GM21825 (cell line): Measurements from ENCODE around the gene CADM1.

Source experiments
- ATAC-seq: cut with Tn5 transposase; IDR thresholded peaks from one replicate; pipeline ENCODE4 v1.9.1; 2021; ENCODE audit warnings: mild to moderate bottlenecking, moderate library complexity; ENCODE audit not compliant: unreplicated experiment

Gene CADM1

DNA sequence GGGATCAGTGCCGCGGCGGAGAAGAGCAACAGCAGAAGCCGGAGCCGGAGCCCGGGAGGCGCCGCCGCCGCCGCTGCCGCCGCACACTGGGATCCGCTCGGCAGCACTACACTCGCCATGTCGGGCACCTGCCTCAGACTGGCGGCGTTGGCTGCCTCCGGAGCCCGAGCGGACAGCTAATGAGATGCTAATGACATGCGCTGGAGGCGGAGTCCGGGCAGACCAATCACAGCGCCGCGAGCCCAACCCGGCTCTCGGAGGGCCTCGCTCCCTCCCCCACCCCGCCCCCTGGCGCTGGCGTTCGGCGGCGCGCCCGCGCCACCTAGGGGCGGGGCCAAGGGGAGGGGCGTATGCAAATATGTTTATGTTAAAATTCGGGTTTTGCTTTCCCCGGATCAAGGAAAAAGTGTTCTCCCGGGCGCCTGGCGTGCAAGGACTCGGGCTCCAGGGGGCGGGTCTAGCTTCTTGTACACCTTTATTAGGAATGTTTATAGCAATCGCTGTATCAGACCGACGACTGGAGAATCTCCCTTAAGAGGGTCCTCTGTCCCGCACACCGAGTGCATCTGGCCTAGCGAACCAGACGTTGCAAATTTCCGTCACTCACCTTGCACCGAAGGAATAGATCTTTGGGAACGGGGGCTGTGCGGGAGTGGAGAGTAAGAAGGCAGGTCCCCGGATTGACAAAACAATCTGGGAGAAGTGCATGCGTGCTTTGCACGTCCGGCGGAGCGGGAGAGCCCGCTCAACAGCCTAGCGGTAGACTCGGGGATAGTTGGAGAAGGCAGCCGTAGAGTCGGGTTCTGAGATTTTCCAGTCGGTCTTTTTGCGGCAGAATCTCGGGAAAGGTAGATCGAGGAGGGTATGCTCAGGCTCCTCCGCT lies at the start of gene CADM1:
CADM1 (minus strand) TSS at position 140 of the 883 bp plus-strand sequence.
- peak; percentile 72 for ATAC-seq

DNA sequence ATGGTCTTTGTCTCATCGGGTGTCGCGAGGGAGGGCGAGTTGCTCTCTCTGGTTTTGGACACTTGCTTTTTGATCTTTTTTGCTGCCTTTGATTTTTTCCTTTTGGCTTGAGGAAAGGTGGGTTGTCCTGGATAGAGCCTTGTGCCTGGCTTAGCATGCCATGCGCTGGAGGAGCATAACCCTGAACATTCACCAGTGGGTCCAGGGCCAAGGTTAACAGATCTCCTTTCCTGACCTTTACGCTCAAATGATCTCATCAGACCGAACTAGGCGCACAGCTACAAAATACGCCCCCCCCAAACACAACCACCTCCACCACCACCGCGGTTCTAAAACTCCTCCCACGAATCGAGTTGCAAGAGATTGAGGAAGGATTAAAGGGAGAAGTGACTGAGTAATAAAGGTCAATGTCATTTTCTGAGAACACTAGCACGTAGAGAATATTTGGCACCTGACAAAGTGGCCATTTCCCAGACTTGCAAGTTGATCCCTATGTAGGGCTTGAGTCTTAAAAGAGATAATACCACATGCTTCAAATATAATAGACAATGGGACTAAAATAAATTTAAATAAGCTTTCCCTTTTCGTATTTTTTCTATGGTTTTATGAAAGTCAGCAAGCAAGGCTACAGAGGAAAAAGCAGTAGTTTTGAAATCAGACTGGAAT lies 48.7 kb upstream of the CADM1 start:
- ATAC-seq, result no peak

DNA sequence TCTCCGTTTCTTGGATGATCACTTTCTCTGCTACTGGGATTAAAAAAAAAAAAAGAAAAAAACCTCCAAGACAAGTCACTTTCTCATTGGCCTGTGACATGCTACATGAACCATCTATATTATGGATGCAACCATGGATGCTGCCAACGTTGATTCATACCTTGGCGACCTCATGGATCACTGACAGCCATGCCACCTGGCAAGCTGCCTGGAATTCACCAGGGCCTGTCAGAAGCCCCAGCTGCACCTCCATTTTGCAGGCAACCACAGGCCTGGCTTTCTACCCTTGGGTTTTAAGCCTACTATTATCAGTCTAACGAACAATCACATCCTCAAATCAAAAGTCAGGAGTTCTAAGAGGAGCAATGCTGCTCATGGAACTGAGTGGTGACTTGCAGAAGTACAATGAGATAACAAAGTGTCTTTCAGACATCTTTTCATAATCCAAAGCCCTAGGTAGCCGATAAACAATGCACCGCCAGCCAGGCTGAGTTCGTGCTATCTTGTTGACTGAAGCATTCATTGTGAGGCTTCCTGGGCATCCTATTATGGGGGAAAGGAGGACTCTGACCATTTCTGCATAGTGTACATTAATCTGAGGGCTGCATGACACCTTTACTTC lies 48.0 kb upstream of the CADM1 start:
- ATAC-seq, result no peak

DNA sequence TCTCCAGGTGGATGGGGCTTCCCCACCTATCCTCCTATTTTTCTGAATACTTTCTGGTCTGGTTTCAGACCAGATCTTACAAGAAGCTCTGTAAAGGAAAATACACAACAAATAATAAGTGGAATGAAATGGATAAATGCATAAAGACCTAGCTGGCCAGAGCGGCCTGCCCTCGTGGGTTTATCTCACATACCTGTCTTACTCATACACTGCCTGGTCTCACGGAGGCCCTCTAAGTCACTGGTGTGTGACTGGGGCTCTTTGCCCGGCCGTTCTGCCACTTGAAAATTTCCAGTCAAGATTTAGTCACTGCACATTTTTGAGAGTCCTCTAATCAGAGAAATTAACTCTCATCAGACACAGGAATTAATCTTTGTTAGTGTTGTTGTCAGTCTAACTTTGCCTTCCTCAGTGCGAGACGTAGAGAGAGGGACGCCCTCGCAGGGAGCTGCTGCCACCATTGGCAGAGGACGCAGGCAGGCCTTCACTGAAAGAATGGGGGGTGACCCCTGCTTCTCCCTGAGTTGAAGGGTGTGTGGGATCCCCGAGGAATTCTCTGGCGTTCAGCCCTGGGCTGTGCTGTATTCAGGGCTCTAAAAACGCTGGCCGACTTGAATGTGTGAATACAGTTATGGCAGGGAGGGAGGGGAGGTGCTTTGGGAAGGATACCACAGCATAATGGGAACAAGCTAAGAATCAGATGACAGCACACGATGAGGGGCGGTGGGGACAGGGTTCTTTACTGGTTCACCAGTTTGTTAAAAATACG lies 46.3 kb upstream of the CADM1 start:
- ATAC-seq, result no peak

DNA sequence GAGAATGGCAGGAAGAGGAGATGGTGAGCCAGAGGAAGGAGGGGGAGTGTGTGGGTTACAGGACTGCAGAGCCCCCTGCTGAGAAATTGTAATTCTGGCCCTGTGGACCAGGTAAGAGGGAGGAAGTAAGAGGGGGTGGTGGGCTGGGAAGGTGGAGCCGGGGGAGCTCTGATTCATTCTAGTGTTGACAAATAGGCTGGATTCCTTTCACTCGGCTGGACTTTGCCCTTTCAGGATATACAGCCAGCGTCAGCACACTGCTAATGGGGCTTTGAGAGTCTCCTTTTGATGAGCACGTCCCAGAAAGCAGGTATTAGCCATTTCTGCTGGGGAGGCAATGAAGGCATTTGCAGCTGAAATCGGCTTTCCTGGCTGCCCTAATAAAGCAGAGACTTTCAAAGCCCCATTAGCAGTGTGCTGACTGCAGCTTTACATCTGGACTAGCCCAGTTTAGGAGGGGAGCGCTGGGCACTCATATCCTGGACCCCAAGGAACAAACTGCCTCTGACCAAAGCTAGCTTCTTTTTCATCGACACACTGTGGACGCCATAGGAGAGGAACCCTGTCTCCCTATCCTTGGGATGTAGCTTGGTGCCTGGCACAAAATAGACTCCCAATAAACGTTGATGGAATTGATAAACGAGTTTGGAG lies 44.8 kb upstream of the CADM1 start:
- no peak for ATAC-seq

DNA sequence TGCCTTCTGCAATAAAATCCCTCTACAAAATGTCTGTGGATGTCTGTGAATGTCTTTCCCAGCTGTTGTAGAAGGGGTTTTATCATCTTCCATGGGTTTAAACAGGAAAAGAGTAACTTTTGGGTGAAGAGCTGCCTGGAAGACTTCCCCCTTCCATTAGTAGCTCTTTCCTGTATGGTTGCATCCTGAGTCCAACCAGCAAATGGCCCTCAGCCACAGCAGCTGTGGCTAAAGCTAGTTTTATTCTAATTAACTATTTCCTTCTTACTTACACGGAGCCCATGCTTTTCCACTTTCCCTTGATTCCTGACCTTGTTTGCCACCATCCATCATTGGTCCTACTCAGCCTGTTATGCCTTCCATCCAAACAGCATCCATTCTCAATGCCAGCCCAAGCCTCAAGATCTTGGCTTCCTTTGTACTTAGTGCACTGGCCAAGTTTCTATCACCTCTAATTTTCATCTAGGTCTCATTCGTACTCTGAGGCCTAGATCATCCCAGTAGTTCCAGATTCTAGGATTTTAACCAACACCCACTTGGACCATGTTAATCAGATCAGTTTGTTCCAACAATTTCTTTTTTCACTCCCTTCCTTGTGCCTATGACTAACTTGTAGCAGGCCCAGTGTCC lies 41.5 kb upstream of the CADM1 start:
- no peak for ATAC-seq

DNA sequence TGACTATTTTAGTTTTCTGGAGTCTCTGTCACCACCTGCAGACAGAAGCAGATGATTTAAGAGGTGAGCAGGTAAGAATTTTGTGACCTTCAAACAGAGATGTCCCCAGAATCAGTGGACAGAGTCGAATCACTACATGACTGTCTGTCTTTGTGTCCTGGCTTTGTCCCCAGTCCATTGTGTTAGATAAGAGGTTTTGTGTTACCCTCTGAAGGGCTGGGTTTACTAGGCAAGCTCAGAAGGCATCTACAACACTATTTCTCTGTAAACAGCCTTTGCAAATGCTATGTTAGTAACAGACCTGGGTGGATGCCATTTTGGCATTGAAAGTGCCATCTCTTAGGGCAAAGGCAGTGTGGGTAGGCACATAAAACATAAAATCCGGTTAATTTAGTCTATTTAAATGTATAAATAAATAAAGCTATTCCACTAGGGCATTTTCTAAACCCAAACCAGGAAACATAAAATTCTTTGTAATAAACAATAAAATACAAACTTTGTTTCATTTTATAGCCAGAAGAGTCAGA lies 40.3 kb upstream of the CADM1 start:
- ATAC-seq, result no peak

DNA sequence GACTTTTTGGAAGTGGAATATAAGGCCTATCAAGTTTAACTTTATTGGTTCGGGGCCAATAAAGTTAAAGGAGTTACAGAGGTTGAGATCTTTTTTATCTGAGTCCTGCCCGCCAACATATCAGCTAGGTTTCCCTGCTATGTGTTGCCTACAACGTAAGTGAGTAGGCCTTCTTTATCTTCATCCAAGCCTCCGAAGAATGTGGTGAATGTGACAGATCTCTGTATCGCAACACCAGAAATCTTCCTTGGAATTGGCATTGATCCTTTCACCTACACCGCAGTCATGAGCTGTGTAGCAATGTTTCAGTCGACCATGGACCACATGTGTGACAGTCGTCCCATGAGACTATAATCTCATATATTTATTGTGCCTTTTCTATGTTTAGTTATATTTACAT lies 37.3 kb upstream of the CADM1 start:
- no peak for ATAC-seq

DNA sequence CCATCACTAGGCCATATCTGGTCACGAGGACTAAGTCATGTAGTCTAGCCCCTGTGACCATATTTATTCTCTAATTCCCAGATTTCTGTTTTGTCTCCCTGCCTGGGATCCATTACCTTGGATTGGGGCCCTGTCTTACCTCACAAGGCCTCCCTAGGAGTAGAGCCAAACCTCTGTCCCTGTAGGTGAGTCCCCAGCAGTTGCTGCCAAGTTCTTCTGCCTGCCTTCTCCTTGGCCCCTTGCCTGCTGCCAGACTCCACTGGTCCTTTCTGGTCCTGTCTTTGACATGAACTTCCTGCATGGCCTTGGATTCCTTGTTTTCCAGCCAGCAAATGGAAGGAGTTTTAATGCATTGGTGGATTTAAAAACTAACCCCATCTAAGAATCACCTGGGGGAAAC lies 35.6 kb upstream of the CADM1 start:
- no peak for ATAC-seq

DNA sequence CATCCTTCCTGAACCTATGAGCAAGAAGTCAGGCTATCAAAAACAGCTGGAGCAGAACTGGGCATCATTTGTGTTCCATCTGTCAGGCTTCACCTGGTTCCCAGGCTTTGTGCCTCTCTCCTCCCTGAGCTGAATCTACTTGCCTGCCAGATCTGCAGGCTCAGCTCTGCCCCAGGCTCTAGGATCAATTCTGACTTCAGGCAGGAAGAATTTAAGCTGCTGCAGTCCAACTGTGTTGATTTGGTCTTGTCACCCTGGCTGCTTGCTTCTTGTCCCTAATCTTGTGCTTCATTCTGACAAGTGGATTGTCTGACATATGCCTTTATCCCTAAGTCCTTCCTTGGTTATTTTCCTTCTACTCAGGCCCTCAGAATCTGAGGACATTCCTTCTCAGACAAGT lies 31.6 kb upstream of the CADM1 start:
- no peak for ATAC-seq

DNA sequence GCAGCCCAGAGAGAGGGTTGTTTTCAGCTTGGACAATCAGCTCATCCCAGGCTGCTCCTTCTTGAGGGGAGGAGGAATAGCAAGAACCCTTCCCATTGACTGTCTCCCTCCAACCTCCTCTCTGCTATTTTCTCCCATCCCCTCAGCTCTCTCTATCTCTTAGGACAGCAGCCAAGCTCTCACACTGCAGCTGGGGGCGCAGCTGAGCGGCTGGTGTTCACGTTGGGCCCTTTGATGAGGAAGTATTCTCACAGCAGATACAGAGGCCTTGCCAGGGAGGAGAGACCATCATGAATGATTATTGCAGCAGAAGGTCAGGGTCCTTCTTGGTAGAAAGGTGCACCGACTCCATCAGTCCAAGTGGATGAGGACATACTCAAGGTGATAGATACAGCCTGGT lies 26.5 kb upstream of the CADM1 start:
- no peak for ATAC-seq

DNA sequence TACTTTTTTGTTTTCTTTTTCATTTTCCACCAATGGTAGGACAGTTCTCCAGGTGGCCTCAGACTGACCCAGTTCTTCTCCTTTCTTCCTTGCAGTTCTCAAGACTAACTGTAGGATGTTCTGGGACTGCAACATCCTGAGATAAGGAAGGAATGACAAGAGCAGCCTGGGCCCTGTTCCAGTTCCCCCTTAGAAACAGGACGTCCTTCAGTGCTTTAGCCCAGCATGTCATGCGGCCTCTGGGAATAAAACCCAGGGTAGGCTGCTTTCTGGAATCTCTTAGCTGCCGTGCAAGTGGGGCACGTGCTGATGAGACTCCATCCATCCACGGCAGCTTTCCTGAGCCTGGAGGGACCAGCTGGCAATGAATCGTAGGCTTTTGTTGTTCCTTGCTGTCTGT lies 24.0 kb upstream of the CADM1 start:
- no peak for ATAC-seq

DNA sequence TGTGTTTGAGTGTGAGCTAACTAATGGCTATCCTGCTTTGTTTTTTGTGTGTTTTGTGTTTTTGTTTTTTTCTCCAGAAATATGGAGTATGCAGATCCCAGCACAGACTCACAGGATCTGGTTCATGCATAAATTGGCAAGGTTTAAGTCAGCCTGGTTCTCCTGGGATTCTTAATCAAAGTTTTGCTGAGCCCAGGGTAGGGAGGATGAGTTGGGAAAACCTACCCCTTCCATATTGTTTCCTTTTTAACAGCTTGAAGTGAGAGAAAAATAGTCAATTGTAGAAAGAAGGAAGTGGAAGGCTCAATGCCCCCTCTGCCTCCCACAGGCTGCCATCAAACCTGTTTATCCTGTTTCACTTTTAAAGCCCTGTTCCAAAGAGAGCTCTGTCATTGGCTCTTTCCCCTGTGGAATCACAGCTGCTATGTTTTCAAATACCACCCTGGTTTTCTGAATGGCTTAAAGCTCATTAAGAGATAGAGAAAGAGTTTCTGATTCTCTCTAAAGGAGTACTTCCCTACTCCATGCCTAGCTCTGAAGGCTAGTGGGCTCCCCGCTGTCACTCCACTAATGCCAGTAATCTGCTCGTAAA lies 23.4 kb upstream of the CADM1 start:
- ATAC-seq, result no peak

DNA sequence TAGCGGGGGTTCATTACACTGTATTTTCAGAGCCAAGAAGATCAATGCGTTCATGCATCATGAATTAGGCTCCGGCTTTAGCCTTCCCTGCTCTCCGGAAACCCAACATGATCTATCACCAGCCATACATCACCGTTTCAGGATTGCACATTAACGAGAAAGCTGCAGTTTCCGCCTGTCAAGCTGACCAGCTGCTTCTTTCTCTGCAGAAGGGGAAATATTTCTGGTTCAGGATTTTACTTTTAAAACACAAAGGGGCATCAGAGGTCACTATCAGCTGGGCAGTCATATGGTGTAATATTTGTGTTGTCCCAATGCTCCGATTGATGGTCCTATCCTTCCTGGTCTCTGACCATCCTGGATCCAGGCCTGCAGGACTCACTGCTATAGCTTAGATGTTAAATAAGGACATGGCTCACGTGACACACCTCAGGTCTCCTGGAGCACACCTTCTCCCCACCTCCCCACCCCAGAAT lies 21.4 kb upstream of the CADM1 start:
- no peak for ATAC-seq

DNA sequence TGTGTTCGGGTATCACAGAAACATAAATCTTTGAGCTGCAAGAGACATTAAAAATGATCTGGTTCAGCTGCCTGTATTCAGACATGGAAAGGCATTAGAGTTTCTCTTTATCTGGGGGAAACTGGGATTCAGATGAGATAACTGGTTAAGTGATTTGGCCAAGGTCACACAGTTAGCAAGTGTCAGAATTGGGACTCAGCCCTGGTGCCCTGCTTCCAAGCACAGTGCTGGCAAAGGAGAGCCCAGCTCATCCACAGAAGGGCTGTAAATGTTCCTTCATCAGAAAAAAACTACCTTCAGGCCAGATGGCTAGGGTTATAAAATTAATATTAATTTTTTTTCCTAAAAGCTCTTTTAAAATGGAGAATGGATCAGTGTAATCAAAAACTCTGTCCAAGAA lies 20.4 kb upstream of the CADM1 start:
- no peak for ATAC-seq

DNA sequence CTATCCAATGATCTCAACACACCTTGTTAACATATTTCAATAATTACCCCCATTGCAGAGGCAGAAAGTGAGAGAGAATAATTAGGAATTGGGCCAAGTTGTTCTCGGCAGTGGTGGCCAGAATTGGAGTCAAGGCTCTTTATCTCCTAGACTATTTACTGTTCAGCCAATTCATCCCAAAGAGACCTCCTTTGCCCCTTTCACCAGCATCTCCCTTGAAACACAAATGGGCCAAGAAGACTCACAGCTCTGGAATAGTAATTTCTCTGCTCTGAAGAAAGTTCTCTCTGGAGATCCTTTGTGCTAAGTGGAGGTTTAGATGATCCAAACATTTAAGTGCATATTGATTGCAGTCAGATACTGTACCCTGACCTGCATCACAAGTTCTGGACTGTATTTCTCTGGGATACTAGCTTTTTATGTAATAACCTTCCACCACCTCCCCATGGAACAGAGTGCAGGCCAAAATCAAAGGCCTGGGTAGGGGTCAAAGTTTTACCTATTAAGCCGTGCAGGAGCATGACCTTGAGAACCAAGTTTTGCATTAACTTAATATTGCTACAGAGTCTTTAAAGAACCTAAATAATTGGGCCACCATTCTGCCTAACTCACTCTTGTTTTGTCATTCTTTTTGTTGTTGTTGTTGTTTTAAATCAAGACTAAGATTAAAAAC lies 19.6 kb upstream of the CADM1 start:
- ATAC-seq, result no peak

DNA sequence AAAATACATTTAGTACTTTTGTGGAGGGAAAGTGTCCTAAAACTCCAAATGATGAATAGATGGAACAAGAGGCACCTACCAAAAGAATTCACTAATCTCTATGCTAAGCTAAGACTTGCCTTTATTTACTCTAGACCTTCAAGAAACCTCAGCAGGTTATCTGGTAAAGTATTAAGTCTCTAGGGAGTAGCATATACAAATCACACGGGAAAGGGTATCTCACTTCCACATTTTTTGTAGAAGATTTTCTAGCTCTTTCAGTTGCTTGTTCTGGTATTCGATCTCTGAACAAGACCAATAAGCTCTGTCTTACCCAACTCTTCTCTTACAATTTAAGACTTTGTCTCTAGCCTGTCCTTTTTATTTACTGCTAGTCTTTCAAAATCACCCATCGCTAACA lies 18.1 kb upstream of the CADM1 start:
- ATAC-seq, result no peak

DNA sequence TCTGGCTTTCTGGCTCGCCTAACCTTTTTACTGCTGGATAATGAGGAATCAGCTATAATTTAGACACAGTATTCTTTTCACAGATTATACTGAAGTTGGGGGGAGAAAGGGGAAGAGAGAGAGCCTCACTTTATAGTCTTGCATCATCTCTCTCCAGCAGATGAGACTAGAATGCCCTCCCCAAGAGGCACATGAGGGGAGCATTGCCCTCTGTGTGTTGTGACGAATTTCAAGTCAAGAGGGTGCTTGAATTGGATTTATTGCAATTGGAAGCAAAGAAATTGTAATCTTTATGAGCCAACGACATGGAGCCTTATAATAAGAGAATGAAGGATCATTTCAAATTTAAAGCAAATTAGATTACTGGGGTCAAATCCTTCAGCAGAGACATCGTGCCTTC lies 17.6 kb upstream of the CADM1 start:
- no peak for ATAC-seq
